ENCODE results near the gene HTR1E.
"Not testable (repeated sequence)": the region's sequence is repeated elsewhere in the genome, so short reads cannot be mapped to it uniquely, and the experiment has no call there.

DNA sequence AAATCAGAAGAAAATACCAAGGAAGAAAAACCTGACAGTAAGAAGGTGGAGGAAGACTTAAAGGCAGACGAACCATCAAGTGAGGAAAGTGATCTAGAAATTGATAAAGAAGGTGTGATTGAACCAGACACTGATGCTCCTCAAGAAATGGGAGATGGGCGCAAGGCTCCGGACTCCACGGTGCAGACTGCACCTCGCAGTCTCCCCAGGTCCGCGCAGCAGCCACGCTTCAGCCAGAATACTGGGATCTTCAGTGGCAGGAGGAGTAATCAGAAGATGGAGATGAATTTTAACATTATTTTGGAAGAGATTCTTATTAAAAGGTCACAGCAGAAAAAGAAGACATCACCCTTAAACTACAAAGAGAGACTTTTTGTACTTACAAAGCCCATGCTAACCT is 40.1 kb upstream of the HTR1E start:
- TF ChIP-seq TAF1 (IDR thresholded peaks at IDR 0.05; ENCODE audit: borderline replicate concordance, low read depth, low read length); POLR2AphosphoS5 (IDR thresholded peaks at IDR 0.05; ENCODE audit: low read depth, low read length): not testable (repeated sequence)
